HepG2 (cell line): ENCODE results near the gene RARA. TPM values are rescaled to one million over a fixed set of nuclear protein-coding genes. Genes with fewer than 3 reads are reported as not detected.
"Not testable (repeated sequence)": the region's sequence is repeated elsewhere in the genome, so short reads cannot be mapped to it uniquely, and the experiment has no call there.

Experiments
- ATAC-seq: fragments of 200-7000 bp; cut with Tn5 transposase; 3 replicates; pipeline ENCODE4 v1.9.1; 2020; ENCODE audit warnings: mild to moderate bottlenecking, moderate library complexity
- BruUV-seq: library from RNA; stranded (reverse); fragments of 400-500 nt; replicated peaks from 2 replicates; lab custom pipeline; 2021; lab: Mats Ljungman, UMichigan
- CTCF ChIA-PET: fragments of 300-600 bp; formaldehyde crosslinking; extraction: SDS; loops from one replicate; lab custom pipeline; 2021; ENCODE audit warnings: low total read pairs, inconsistent platforms, low intra/inter-chr PET ratio; lab: Yijun Ruan, JAX
- POLR2A ChIA-PET: fragments of 350-600 bp; sonication (Branson Sonifier 250); formaldehyde crosslinking; loops from one replicate; lab custom pipeline; 2020; ENCODE audit warnings: antibody characterized with exemption, inconsistent platforms; lab: Yijun Ruan, JAX
- DNase-seq: peaks from one replicate; pipeline ENCODE4 v3.0.0-alpha.2; 2015; ENCODE audit warnings: low spot score
- FAIRE-seq: peaks from 3 replicates; lab custom pipeline; 2011; peaks lifted over from hg19 to GRCh38; lab: Jason Lieb, UNC
- H2AFZ ChIP-seq: one replicate; pipeline ENCODE4 v1.6.1; 2011; ENCODE audit warnings: low read length, inconsistent platforms
- H3K27ac ChIP-seq: fragments of 300-600 bp; 3 replicates; pipeline ENCODE4 v1.8.0; 2011; ENCODE audit warnings: mixed run types, mild to moderate bottlenecking, mixed read lengths, low read length, inconsistent platforms; ENCODE audit not compliant: insufficient read depth; ENCODE audit errors: extremely low read length
- H3K27me3 ChIP-seq, 2 experiments: fragments of 200-600 bp in 1 of 2; 2 replicates in 1 of 2; 3 replicates in 1 of 2; pipeline versions ENCODE4 v1.6.0 to v1.8.0; 2011; ENCODE audit warnings: low read length in 2 of 2, mild to moderate bottlenecking in 2 of 2, moderate library complexity in 2 of 2, inconsistent platforms in 1 of 2; ENCODE audit not compliant: insufficient read depth in 2 of 2, control insufficient read depth in 1 of 2
- H3K36me3 ChIP-seq, 2 experiments: fragments of 200-600 bp in 1 of 2; replicated peaks in 1 of 2; 2 replicates in 1 of 2; 3 replicates in 1 of 2; pipeline versions ENCODE4 v1.5.1 to v1.8.0; 2011; ENCODE audit warnings: low read length in 2 of 2, inconsistent platforms in 1 of 2; ENCODE audit not compliant: insufficient read depth in 2 of 2, control insufficient read depth in 1 of 2
- H3K4me1 ChIP-seq: 2 replicates; pipeline ENCODE4 v1.5.1; 2012; ENCODE audit warnings: low read length, inconsistent platforms; ENCODE audit not compliant: insufficient read depth
- H3K4me2 ChIP-seq: 2 replicates; pipeline ENCODE4 v1.6.0; 2011; ENCODE audit warnings: low read depth, low read length, inconsistent platforms
- H3K4me3 ChIP-seq, 3 experiments: fragments of 200-600 bp in 1 of 3; sonication (generic), shearing (Covaris generic) in 1 of 3; replicated peaks in 1 of 3; 2 replicates each; pipeline ENCODE4 v1.5.1; 2011 to 2016; ENCODE audit warnings: low read length in 3 of 3, inconsistent platforms in 2 of 3, low read depth in 2 of 3, mild to moderate bottlenecking in 2 of 3, control low read depth in 1 of 3, mixed read lengths in 1 of 3; ENCODE audit not compliant: insufficient read depth in 1 of 3
- H3K79me2 ChIP-seq: one replicate; pipeline ENCODE4 v1.6.1; 2011; ENCODE audit warnings: low read length, inconsistent platforms; ENCODE audit not compliant: insufficient read depth
- H3K9ac ChIP-seq: 2 replicates; pipeline ENCODE4 v1.6.0; 2011; ENCODE audit warnings: mild to moderate bottlenecking, low read depth, low read length, inconsistent platforms; ENCODE audit not compliant: insufficient read depth
- H3K9me3 ChIP-seq: 2 replicates; pipeline ENCODE4 v1.5.1; 2012; ENCODE audit warnings: mild to moderate bottlenecking, low read length
- H4K20me1 ChIP-seq: 2 replicates; pipeline ENCODE4 v1.6.0; 2011; ENCODE audit warnings: inconsistent platforms, mild to moderate bottlenecking, low read length, moderate library complexity; ENCODE audit not compliant: insufficient read depth
- ARID2 ChIP-seq: sonication (generic); formaldehyde crosslinking; IDR thresholded peaks from 2 replicates; pipeline ENCODE4 v1.8.1; 2022; ENCODE audit warnings: mild to moderate bottlenecking, missing genetic modification reagents, borderline replicate concordance
- ATF6 ChIP-seq: sonication (generic); formaldehyde crosslinking; conservative IDR thresholded peaks from 2 replicates; pipeline ENCODE4 v1.4.0; 2020; ENCODE audit warnings: missing genetic modification reagents
- KAT7 ChIP-seq: IDR thresholded peaks from 2 replicates; pipeline ENCODE4 v1.6.1; 2018; ENCODE audit warnings: borderline replicate concordance, missing compliant biosample characterization
- MED13 ChIP-seq: sonication (generic); formaldehyde crosslinking; IDR thresholded peaks from 2 replicates; pipeline ENCODE4 v1.5.0; 2020; ENCODE audit warnings: missing genetic modification reagents
- PHF5A ChIP-seq: IDR thresholded peaks from one replicate; pipeline ENCODE4 v1.6.1; 2018; ENCODE audit warnings: low read depth, missing genetic modification reagents; ENCODE audit not compliant: unreplicated experiment
- ZMYM2 ChIP-seq: sonication (generic); formaldehyde crosslinking; IDR thresholded peaks from 2 replicates; pipeline ENCODE4 v1.8.0; 2022; ENCODE audit warnings: mild to moderate bottlenecking, missing genetic modification reagents
- ZNF431 ChIP-seq: sonication (generic); formaldehyde crosslinking; IDR thresholded peaks from 2 replicates; pipeline ENCODE4 v1.9.0; 2022; ENCODE audit warnings: missing genetic modification reagents, low read depth, mild to moderate bottlenecking, borderline replicate concordance
- WGBS: methylation state at CpG from one replicate; pipeline ENCODE4 v1.1.6; 2017; ENCODE audit warnings: low lambda C conversion rate; 5-methylcytosine and 5-hydroxymethylcytosine counted together
- in situ Hi-C: cut with HindIII; loops from 2 replicates; pipeline ENCODE4 v1.10.0; 2017; ENCODE audit warnings: low pct_unique_long_range_greater_than_20kb; ENCODE audit not compliant: extremely low pct_ligation_motif_present
- intact Hi-C: fragments of 100-400 bp; cut with micrococcal nuclease; formaldehyde crosslinking; loops from one replicate; pipeline ENCODE4 v1.10.0; 2022; ENCODE audit not compliant: unreplicated experiment
- polyA plus RNA-seq, 8 experiments: library from polyadenylated mRNA; depleted of rRNA in 3 of 8; stranded (reverse) in 7 of 8; unstranded in 1 of 8; fragments of >200 nt; fragmentation: Illumina TruSeq in 4 of 8; extraction: Trizol in 4 of 8; gene quantifications; 2 replicates each; pipeline versions ENCODE4 v1.2.1 to v1.2.3, GENCODE V29; 2011 to 2016; ENCODE audit warnings: low read depth in 4 of 8, missing spikeins in 1 of 8, mixed read lengths in 1 of 8; ENCODE audit not compliant: insufficient read depth in 1 of 8
- total RNA-seq, 5 experiments: library from RNA; depleted of rRNA; stranded (reverse); fragments of >200 nt; fragmentation: Illumina TruSeq; extraction: Trizol; gene quantifications; 2 replicates each; pipeline ENCODE4 v1.2.3, GENCODE V29; 2016; ENCODE audit warnings: low read depth in 1 of 5

The RARA gene
- total and polyA plus RNA-seq, 2 of the 13 experiments (the other 11 are each of a cell fraction or from before 2014, with no cell fraction given) = 6.4 to 8.6 TPM

GRCh38 chr17:40367728-40368127 lies 58.7 kb downstream of the RARA start:
- H3K9me3 ChIP-seq, H3K4me2 ChIP-seq, H3K27me3 ChIP-seq, in situ Hi-C loops, H3K36me3 ChIP-seq, CTCF ChIA-PET, H2AFZ ChIP-seq, POLR2A ChIA-PET, H3K79me2 ChIP-seq, H3K4me3 ChIP-seq, BruUV-seq, ATAC-seq, intact Hi-C loops, FAIRE-seq, DNase-seq, H3K27ac ChIP-seq, H3K9ac ChIP-seq, H4K20me1 ChIP-seq: not testable (repeated sequence)
- 79% methylated on average over 9 of the region's 9 CpGs for WGBS
- peaks cover 26% of the 10 kb centered on the region for H3K4me1 ChIP-seq

- Histone ChIP-seq H3K9ac (no peak overlapping the region), H3K9me3 (peaks cover 6% of the 10 kb centered on the region; the same call in 1 of the 2 replicates), H3K79me2 (no peaks in the 10 kb centered on the region), H3K4me1 (peaks cover 22% of the 10 kb centered on the region), H3K4me3 (no peak overlapping the region), H2AFZ (no peak overlapping the region), H3K36me3 (no peaks in the 10 kb centered on the region), H3K27ac (no peak overlapping the region), H3K4me2 (no peak overlapping the region), H4K20me1 (no peaks in the 10 kb centered on the region), H3K27me3 (no peaks in the 10 kb centered on the region)
- BruUV-seq = no TSS peak
- DNase-seq = no peak
- no peak for ATAC-seq
- intact Hi-C loops = no loop called here
- no peak for TF ChIP-seq ZMYM2 (CRISPR knock-in tag)
- no peak for TF ChIP-seq ARID2 (CRISPR knock-in tag)
- no peak for TF ChIP-seq KAT7
- no peak for TF ChIP-seq ATF6 (CRISPR knock-in tag)
- TF ChIP-seq PHF5A (CRISPR knock-in tag) = no peak
- no peak for TF ChIP-seq MED13 (CRISPR knock-in tag)
- no peak for TF ChIP-seq ZNF431 (CRISPR knock-in tag)
- no peak for FAIRE-seq
- CTCF ChIA-PET = no interaction called here
- POLR2A ChIA-PET = no interaction called here
- in situ Hi-C loops = no loop called here
- 81% methylated on average over 7 of the region's 7 CpGs for WGBS
Observed at GRCh38 chr17:40369923-40370322, 60.9 kb downstream of the RARA start.
